ENCODE results near the gene PALM2AKAP2. TPM values are rescaled to one million over a fixed set of nuclear protein-coding genes. Genes with fewer than 3 reads are reported as not detected.

PALM2AKAP2 gene
- total and polyA plus RNA-seq, 10 of the 15 experiments (the other 5 are each of a cell fraction or from before 2014, with no cell fraction given): 0.01 TPM; not detected in 9

- RAD21 ChIA-PET (ENCODE audit: unreplicated experiment): no interaction called here
- CTCF ChIA-PET: interaction anchor here (2.1 kb wide), 1 partner anchor 16 kb away, joined by 6 read pairs; no protein-coding TSS in a partner anchor
- no peak for FAIRE-seq
- Histone ChIP-seq H3K27ac (ENCODE audit: control insufficient read depth, insufficient read depth) (no peak overlapping the region), H4K20me1 (ENCODE audit: control insufficient read depth, insufficient read depth) (no peaks in the 10 kb centered on the region), H3K79me2 (ENCODE audit: control insufficient read depth, insufficient read depth, low read length) (no peaks in the 10 kb centered on the region), H3K27me3 (replicated peaks in 1 of 2; ENCODE audit: control insufficient read depth in 2 of 2, insufficient read depth in 2 of 2, low read length in 1 of 2) (peaks cover 0 to 3% of the 10 kb centered on the region in 2 experiments; a peak in 2 of 4 replicates), H3K36me3 (ENCODE audit: control insufficient read depth in 2 of 2, insufficient read depth in 2 of 2, low read length in 1 of 2) (no peaks in the 10 kb centered on the region), H3K4me1 (ENCODE audit: control insufficient read depth, insufficient read depth, low read length) (no peaks in the 10 kb centered on the region), H3K4me3 (no peak overlapping the region), H3K9me3 (replicated peaks; ENCODE audit: control insufficient read depth, insufficient read depth, low read length) (no peaks in the 10 kb centered on the region), H3K9ac (ENCODE audit: control insufficient read depth, insufficient read depth, low read length) (no peak overlapping the region), H2AFZ (ENCODE audit: control insufficient read depth, low read depth, low read length) (no peak overlapping the region), H3K4me2 (ENCODE audit: control insufficient read depth, insufficient read depth) (no peak overlapping the region)
- no TSS peak for BruUV-seq (replicated peaks)
- 36% methylated on average over 1 of the region's 1 CpG for WGBS (ENCODE audit: insufficient coverage, insufficient replicate concordance, low lambda C conversion rate, missing lambda C conversion rate)
- SMC1A ChIA-PET (ENCODE audit: uncharacterized antibody, unreplicated experiment): interaction anchor here (0.7 kb wide), 1 partner anchor 1567 kb away, joined by 3 read pairs; no protein-coding TSS in a partner anchor
- in situ Hi-C loops (cut with MboI): loop anchor here (25.0 kb wide), 1 partner anchor 214 kb away; no protein-coding TSS in a partner anchor
- no peak for TF ChIP-seq USF1 (IDR thresholded peaks at IDR 0.05; ENCODE audit: borderline replicate concordance, extremely low read length, insufficient read depth, low read depth, low read length)
- POLR2A ChIA-PET: no interaction called here
- DNase-seq (ENCODE audit: low read depth, low spot score): no peak
- ATAC-seq: no peak
- intact Hi-C loops (cut with micrococcal nuclease; ENCODE audit: unreplicated experiment): no loop called here
Measured at GRCh38 chr9:109801484-109801883, 21.5 kb downstream of the PALM2AKAP2 start.

DNA sequence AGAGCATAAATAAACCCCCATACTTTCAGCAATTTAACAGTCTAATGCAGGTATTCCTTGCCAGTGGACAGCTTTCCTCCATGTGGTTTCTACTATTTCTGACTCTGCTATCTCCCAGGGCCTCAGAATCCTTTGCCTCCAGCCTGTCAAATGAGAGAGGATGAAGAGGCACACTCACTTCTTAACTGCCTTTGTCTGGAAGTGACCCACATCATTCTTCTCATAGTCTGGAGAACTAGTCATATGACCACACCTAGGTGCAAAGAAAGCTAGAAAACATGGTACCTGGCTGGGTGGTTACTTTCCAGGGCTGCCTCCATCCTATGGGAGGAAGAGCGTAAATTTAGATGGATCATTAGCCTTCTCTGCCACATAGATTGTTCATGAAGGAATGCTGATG, 22.5 kb downstream of the PALM2AKAP2 start:
- CTCF ChIA-PET: interaction anchor here (3.4 kb wide), 1 partner anchor 15 kb away, joined by 19 read pairs; no protein-coding TSS in a partner anchor
- whole genome bisulfite sequencing (ENCODE audit: insufficient coverage, insufficient replicate concordance, low lambda C conversion rate, missing lambda C conversion rate): 0% methylated on average over 1 of the region's 1 CpG
- H3K9ac ChIP-seq (ENCODE audit: control insufficient read depth, insufficient read depth, low read length): no peak overlapping the region
- H2AFZ ChIP-seq (ENCODE audit: control insufficient read depth, low read depth, low read length): no peak overlapping the region
- no TSS peak for BruUV-seq (replicated peaks)
- ATAC-seq (no peak), FAIRE-seq (no peak), DNase-seq (ENCODE audit: low read depth, low spot score) (no peak)
- H3K4me1 ChIP-seq (ENCODE audit: control insufficient read depth, insufficient read depth, low read length): no peaks in the 10 kb centered on the region
- TF ChIP-seq CEBPB (IDR thresholded peaks at IDR 0.05; ENCODE audit: borderline replicate concordance in 1 of 2, low read depth in 2 of 2, low read length in 2 of 2) (no peak), RUNX3 (IDR thresholded peaks at IDR 0.05; ENCODE audit: low read length) (no peak), E2F8 (IDR thresholded peaks at IDR 0.05; ENCODE audit: low read depth, partially characterized antibody) (no peak), ATF7 (IDR thresholded peaks at IDR 0.05; ENCODE audit: low read depth) (no peak), MXI1 (IDR thresholded peaks at IDR 0.05; ENCODE audit: low read depth, low read length) (no peak), NRF1 (conservative IDR thresholded peaks at IDR 0.05; ENCODE audit: low read depth, low read length) (no peak), PRDM15 (CRISPR knock-in tag; IDR thresholded peaks at IDR 0.05) (no peak), HCFC1 (IDR thresholded peaks at IDR 0.05; ENCODE audit: low read length) (no peak)
- H3K79me2 ChIP-seq (ENCODE audit: control insufficient read depth, insufficient read depth, low read length): no peaks in the 10 kb centered on the region
- H3K4me2 ChIP-seq (ENCODE audit: control insufficient read depth, insufficient read depth): no peak overlapping the region
- H3K27ac ChIP-seq (ENCODE audit: control insufficient read depth, insufficient read depth): no peak overlapping the region
- H4K20me1 ChIP-seq (ENCODE audit: control insufficient read depth, insufficient read depth): no peaks in the 10 kb centered on the region
- in situ Hi-C loops (cut with MboI): loop anchor here (25.0 kb wide), 1 partner anchor 215 kb away; no protein-coding TSS in a partner anchor
- H3K27me3 ChIP-seq (replicated peaks in 1 of 2; ENCODE audit: control insufficient read depth in 2 of 2, insufficient read depth in 2 of 2, low read length in 1 of 2): peaks cover 0 to 3% of the 10 kb centered on the region in 2 experiments; a peak in 2 of 4 replicates
- no peak overlapping the region for H3K4me3 ChIP-seq
- H3K9me3 ChIP-seq (replicated peaks; ENCODE audit: control insufficient read depth, insufficient read depth, low read length): no peaks in the 10 kb centered on the region
- SMC1A ChIA-PET (ENCODE audit: uncharacterized antibody, unreplicated experiment): no interaction called here
- POLR2A ChIA-PET: no interaction called here
- intact Hi-C loops (cut with micrococcal nuclease; ENCODE audit: unreplicated experiment): no loop called here
- RAD21 ChIA-PET (ENCODE audit: unreplicated experiment): no interaction called here
- H3K36me3 ChIP-seq (ENCODE audit: control insufficient read depth in 2 of 2, insufficient read depth in 2 of 2, low read length in 1 of 2): no peaks in the 10 kb centered on the region
